Keratinocyte (primary cell): ENCODE results near the gene BICDL1. TPM values are rescaled to one million over a fixed set of nuclear protein-coding genes. Genes with fewer than 3 reads are reported as not detected.

ENCODE experiments used
- DNase-seq: peaks from one replicate; pipeline ENCODE4 v3.0.0-alpha.2; 2011; ENCODE audit warnings: low read depth, missing footprints, low spot score
- FAIRE-seq: peaks from 2 replicates; lab custom pipeline; 2011; peaks lifted over from hg19 to GRCh38; lab: Jason Lieb, UNC
- H2AFZ ChIP-seq: 2 replicates; pipeline ENCODE4 v1.6.0; 2012; ENCODE audit warnings: low read length, control low read depth, inconsistent platforms; ENCODE audit not compliant: control insufficient read depth
- H3K27ac ChIP-seq: 2 replicates; pipeline ENCODE4 v1.5.1; 2011; ENCODE audit warnings: low read length; ENCODE audit not compliant: control insufficient read depth, insufficient read depth
- H3K27me3 ChIP-seq: 3 replicates; pipeline ENCODE4 v1.6.0; 2011; ENCODE audit warnings: low read length; ENCODE audit not compliant: control insufficient read depth, insufficient read depth; ENCODE audit errors: extremely low read depth
- H3K36me3 ChIP-seq, 2 experiments: 2 replicates in 1 of 2; 3 replicates in 1 of 2; pipeline ENCODE4 v1.5.1; 2011; ENCODE audit warnings: low read length in 2 of 2, mild to moderate bottlenecking in 1 of 2; ENCODE audit not compliant: control insufficient read depth in 2 of 2, insufficient read depth in 2 of 2; ENCODE audit errors: extremely low read depth in 1 of 2
- H3K4me1 ChIP-seq: 3 replicates; pipeline ENCODE4 v1.5.1; 2011; ENCODE audit warnings: low read length; ENCODE audit not compliant: control insufficient read depth, insufficient read depth; ENCODE audit errors: extremely low read depth
- H3K4me2 ChIP-seq: 3 replicates; pipeline ENCODE4 v1.6.0; 2011; ENCODE audit warnings: low read depth, low read length; ENCODE audit not compliant: control insufficient read depth, insufficient read depth; ENCODE audit errors: extremely low read depth
- H3K4me3 ChIP-seq, 3 experiments: fragments of 200-600 bp in 1 of 3; sonication (generic) in 1 of 3; 2 replicates in 2 of 3; 3 replicates in 1 of 3; pipeline ENCODE4 v1.5.1; 2011 to 2016; ENCODE audit warnings: low read length in 3 of 3, mild to moderate bottlenecking in 3 of 3, control low read depth in 2 of 3, inconsistent platforms in 1 of 3, low read depth in 1 of 3, mixed read lengths in 1 of 3, mixed run types in 1 of 3, moderate library complexity in 1 of 3; ENCODE audit not compliant: control insufficient read depth in 2 of 3, insufficient read depth in 2 of 3; ENCODE audit errors: extremely low read depth in 1 of 3
- H3K79me2 ChIP-seq: 2 replicates; pipeline ENCODE4 v1.6.0; 2012; ENCODE audit warnings: low read length; ENCODE audit not compliant: control insufficient read depth, insufficient read depth
- H3K9ac ChIP-seq: 3 replicates; pipeline ENCODE4 v1.6.0; 2011; ENCODE audit warnings: low read length; ENCODE audit not compliant: control insufficient read depth, insufficient read depth; ENCODE audit errors: extremely low read depth
- H3K9me1 ChIP-seq: 3 replicates; pipeline ENCODE4 v1.6.0; 2011; ENCODE audit warnings: low read length; ENCODE audit not compliant: control insufficient read depth, insufficient read depth; ENCODE audit errors: extremely low read depth
- H3K9me3 ChIP-seq: 2 replicates; pipeline ENCODE4 v1.5.1; 2012; ENCODE audit warnings: low read depth, low read length; ENCODE audit not compliant: control insufficient read depth
- H4K20me1 ChIP-seq: 3 replicates; pipeline ENCODE4 v1.6.0; 2011; ENCODE audit warnings: low read length; ENCODE audit not compliant: control insufficient read depth, insufficient read depth; ENCODE audit errors: extremely low read depth
- EZH2 ChIP-seq: IDR thresholded peaks from one replicate; pipeline ENCODE4 v1.6.1; 2012; ENCODE audit warnings: inconsistent platforms, mild to moderate bottlenecking, low read length, moderate library complexity
- dilution Hi-C: fragments of 300-500 bp; cut with MboI; formaldehyde crosslinking; loops from one replicate; pipeline ENCODE4 v1.7.0; 2020; ENCODE audit warnings: low sequenced_read_pairs; ENCODE audit not compliant: extremely low pct_ligation_motif_present
- polyA plus RNA-seq, 5 experiments: library from polyadenylated mRNA; depleted of rRNA in 3 of 5; stranded (reverse) in 3 of 5; stranded (forward) in 1 of 5; unstranded in 1 of 5; fragments of >200 nt; gene quantifications; 1 replicate in 1 of 5; 2 replicates in 3 of 5; 3 replicates in 1 of 5; pipeline versions ENCODE4 v1.2.1 to v1.2.3, GENCODE V29; 2011 to 2012; ENCODE audit warnings: missing spikeins in 2 of 5, low read depth in 1 of 5, low replicate concordance in 1 of 5
- TF ChIP-seq, protein P1 (sequence below), 3 experiments: IDR thresholded peaks in 1 of 3; conservative IDR thresholded peaks in 1 of 3; optimal IDR thresholded peaks in 1 of 3; 2 replicates in 2 of 3; 3 replicates in 1 of 3; pipeline versions ENCODE3 to v1.5.1; 2011; ENCODE audit warnings: low read length in 3 of 3, mild to moderate bottlenecking in 3 of 3, moderate library complexity in 2 of 3, control low read depth in 1 of 3, inconsistent platforms in 1 of 3; ENCODE audit not compliant: insufficient read depth in 2 of 3; ENCODE audit errors: extremely low read depth in 1 of 3

The BICDL1 gene
- polyA plus RNA-seq, 1 donor (not counting 4 experiments of a cell fraction or from before 2014, with no cell fraction given) = 6.4 TPM

DNA sequence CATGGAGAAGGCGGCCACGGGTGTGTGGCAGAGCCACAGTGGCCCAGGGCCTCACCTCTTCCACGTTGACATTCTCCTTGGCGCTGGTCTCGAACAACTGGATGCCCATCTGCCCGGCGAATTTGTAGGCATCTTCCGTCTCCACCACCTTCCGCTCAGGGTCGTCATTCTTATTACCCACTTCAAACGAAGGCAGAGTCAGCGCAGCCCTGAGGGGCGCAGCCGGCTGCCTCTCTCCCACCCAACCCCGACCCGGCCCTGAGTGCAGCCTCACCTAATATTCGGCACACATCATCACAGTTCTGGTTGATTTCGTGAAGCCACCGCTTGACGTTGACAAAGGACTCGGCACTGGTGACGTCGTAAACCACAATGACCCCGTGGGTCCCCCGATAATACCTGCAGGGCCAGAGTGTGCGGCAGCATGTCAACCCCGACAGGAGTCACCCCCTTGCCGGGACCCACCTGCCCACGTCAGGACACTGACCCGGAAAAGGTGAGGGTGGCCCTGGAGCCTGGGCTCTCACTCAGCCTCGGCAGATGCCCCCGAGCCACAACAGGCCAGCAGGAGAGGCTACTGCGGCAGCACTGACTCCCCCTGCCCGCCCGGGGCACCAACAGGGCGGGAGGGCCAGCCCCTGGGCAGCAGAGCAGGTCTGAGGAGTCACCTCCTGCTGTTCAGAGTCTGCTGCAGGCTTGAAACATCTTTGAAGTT, 109.9 kb downstream of the BICDL1 start:
- Histone ChIP-seq H3K27ac (no peak overlapping the region), H3K9ac (no peak overlapping the region), H3K9me3 (no peaks in the 10 kb centered on the region), H3K27me3 (no peaks in the 10 kb centered on the region), H3K4me1 (peaks cover 26% of the 10 kb centered on the region), H3K79me2 (peaks cover 47% of the 10 kb centered on the region), H3K4me3 (no peak overlapping the region), H3K4me2 (no peak overlapping the region), H3K36me3 (peaks cover 37 to 47% of the 10 kb centered on the region in 2 experiments), H3K9me1 (peaks cover 2% of the 10 kb centered on the region), H4K20me1 (peaks cover 26% of the 10 kb centered on the region), H2AFZ (no peak overlapping the region)
- dilution Hi-C loops = no loop called here
- TF ChIP-seq, protein P1, sequence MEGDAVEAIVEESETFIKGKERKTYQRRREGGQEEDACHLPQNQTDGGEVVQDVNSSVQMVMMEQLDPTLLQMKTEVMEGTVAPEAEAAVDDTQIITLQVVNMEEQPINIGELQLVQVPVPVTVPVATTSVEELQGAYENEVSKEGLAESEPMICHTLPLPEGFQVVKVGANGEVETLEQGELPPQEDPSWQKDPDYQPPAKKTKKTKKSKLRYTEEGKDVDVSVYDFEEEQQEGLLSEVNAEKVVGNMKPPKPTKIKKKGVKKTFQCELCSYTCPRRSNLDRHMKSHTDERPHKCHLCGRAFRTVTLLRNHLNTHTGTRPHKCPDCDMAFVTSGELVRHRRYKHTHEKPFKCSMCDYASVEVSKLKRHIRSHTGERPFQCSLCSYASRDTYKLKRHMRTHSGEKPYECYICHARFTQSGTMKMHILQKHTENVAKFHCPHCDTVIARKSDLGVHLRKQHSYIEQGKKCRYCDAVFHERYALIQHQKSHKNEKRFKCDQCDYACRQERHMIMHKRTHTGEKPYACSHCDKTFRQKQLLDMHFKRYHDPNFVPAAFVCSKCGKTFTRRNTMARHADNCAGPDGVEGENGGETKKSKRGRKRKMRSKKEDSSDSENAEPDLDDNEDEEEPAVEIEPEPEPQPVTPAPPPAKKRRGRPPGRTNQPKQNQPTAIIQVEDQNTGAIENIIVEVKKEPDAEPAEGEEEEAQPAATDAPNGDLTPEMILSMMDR (optimal IDR thresholded peaks at IDR 0.05 in 1 of 3, IDR thresholded peaks at IDR 0.05 in 1 of 3, conservative IDR thresholded peaks at IDR 0.05 in 1 of 3; ENCODE audit: extremely low read depth in 1 of 3, insufficient read depth in 2 of 3, low read length in 3 of 3) = no peak
- no peak for TF ChIP-seq EZH2
- DNase-seq (no peak), FAIRE-seq (no peak)

DNA sequence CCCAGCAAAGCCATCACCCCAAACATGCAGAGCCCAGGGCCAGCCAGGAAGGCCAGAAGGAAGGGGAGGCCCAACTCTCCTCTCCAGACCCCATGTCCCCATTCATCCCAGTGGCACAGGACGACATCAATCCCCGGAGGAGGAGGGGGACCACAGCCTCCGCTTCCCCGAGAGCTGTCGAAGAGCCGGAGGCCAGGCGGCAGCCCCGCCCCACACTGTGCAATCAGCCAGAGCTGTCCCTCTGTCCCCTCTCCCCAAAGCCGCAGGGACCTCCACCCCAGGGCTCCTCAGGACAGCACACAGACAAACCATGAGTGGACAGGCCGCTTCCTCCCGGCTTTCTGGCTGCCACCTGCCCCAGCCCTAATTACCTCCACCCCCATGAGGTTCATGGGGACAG, 110.7 kb downstream of the BICDL1 start:
- Histone ChIP-seq H3K27ac (no peak overlapping the region), H3K9me3 (no peaks in the 10 kb centered on the region), H3K4me1 (peaks cover 26% of the 10 kb centered on the region), H3K36me3 (peaks cover 37 to 48% of the 10 kb centered on the region in 2 experiments), H3K79me2 (peaks cover 53% of the 10 kb centered on the region), H3K4me2 (no peak overlapping the region), H4K20me1 (peaks cover 24% of the 10 kb centered on the region), H3K9ac (no peak overlapping the region), H3K27me3 (no peaks in the 10 kb centered on the region), H3K9me1 (peaks cover 2% of the 10 kb centered on the region), H3K4me3 (no peak overlapping the region), H2AFZ (no peak overlapping the region)
- FAIRE-seq (no peak), DNase-seq (no peak)
- dilution Hi-C loops = no loop called here
- TF ChIP-seq EZH2 = no peak
- TF ChIP-seq, protein P1 (optimal IDR thresholded peaks at IDR 0.05 in 1 of 3, IDR thresholded peaks at IDR 0.05 in 1 of 3, conservative IDR thresholded peaks at IDR 0.05 in 1 of 3; ENCODE audit: extremely low read depth in 1 of 3, insufficient read depth in 2 of 3, low read length in 3 of 3) = no peak
